NB4 (cell line): ENCODE data around the gene RBMS1.
A peak's percentile ranks its signal among the peaks of the same experiment; 100 is the strongest.

Source experiments
- DNase-seq: peaks from one replicate; pipeline ENCODE4 v3.0.0; 2010; ENCODE audit warnings: low read depth
- H3K4me3 ChIP-seq: one replicate; pipeline ENCODE4 v1.5.1; 2011; ENCODE audit warnings: mild to moderate bottlenecking, low read depth, low read length, moderate library complexity
- MYC ChIP-seq: IDR thresholded peaks from 2 replicates; pipeline ENCODE4 v1.6.1; 2011; ENCODE audit warnings: low read depth, low read length
- POLR2A ChIP-seq: IDR thresholded peaks from 2 replicates; pipeline ENCODE4 v1.6.1; 2011; ENCODE audit warnings: mild to moderate bottlenecking; ENCODE audit not compliant: insufficient read length; ENCODE audit errors: extremely low read depth
- TF ChIP-seq, protein P1 (sequence below): IDR thresholded peaks from 2 replicates; pipeline ENCODE4 v1.6.1; 2011; ENCODE audit warnings: low read depth, low read length
- TF ChIP-seq, protein P2 (sequence below): IDR thresholded peaks from one replicate; pipeline ENCODE4 v1.5.1; 2012; ENCODE audit warnings: low read depth, low read length

Gene RBMS1

DNA sequence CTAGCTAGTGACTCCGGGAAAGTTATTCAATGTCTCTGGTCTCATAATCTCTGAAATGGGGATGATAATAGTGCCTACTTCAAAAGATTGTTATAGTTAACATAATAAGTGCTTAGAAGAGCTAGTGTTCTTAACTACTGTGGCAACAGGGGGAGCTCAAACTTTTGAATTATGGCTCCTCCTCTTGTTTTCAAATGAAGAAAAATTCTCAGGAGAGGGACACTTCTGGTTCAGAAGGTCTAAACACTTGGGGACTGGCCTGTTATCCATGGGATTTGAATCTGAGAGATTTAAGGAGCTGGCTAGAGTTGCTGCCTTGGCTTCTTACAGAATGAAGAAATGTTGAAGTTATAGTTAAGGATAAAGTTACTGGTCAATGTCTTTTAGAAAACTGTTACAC lies 201.4 kb downstream of the RBMS1 start:
- H3K4me3 ChIP-seq, result no peak overlapping the region
- TF ChIP-seq, protein P1, sequence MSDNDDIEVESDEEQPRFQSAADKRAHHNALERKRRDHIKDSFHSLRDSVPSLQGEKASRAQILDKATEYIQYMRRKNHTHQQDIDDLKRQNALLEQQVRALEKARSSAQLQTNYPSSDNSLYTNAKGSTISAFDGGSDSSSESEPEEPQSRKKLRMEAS, result no peak
- peak; percentile 12 for DNase-seq

DNA sequence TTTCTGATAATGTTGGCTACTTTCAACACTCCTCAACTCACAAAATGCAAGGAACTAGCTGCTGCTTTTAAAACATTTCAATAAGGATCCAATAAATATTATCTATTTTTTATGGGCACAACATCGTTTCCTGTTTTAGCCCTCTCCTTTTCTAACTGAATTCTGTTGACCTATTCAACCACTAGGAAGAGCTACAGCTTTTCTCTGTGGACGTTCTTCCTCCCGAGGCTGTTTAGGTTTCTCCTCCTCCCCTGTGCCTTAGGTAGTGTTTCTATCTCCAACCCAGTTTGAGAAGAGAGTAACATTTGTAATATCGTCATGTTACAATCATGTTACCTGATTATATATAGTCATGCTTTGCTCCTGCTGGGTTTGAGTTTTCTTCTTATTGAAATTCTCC lies 202.2 kb downstream of the RBMS1 start:
- no peak for DNase-seq
- H3K4me3 ChIP-seq, result no peak overlapping the region
- TF ChIP-seq, protein P2, sequence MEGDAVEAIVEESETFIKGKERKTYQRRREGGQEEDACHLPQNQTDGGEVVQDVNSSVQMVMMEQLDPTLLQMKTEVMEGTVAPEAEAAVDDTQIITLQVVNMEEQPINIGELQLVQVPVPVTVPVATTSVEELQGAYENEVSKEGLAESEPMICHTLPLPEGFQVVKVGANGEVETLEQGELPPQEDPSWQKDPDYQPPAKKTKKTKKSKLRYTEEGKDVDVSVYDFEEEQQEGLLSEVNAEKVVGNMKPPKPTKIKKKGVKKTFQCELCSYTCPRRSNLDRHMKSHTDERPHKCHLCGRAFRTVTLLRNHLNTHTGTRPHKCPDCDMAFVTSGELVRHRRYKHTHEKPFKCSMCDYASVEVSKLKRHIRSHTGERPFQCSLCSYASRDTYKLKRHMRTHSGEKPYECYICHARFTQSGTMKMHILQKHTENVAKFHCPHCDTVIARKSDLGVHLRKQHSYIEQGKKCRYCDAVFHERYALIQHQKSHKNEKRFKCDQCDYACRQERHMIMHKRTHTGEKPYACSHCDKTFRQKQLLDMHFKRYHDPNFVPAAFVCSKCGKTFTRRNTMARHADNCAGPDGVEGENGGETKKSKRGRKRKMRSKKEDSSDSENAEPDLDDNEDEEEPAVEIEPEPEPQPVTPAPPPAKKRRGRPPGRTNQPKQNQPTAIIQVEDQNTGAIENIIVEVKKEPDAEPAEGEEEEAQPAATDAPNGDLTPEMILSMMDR, result no peak
- TF ChIP-seq POLR2A, result no peak
- TF ChIP-seq, protein P1, result no peak
- no peak for TF ChIP-seq MYC

DNA sequence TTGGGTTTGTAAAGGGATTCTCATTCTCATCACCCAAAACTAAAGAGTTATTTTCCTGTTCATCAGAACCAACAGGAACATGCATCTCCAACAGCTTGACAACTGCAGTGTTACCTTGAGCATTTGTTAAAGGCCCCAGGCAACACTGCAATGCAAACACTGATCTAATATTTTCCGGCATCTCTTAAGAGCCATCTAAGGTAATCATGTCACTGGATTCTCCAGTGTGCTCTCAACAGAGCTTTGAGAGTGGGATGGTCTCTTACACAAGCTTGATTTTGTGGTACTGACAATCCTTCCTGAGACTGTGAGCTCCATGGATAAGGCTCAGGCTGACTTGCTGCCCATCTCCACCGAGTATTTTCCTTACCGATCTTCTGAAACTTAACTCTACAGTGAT lies 203.0 kb downstream of the RBMS1 start:
- DNase-seq, result no peak
- TF ChIP-seq, protein P1, result no peak
- TF ChIP-seq POLR2A (no peak), MYC (no peak)
- TF ChIP-seq, protein P2, result no peak
- H3K4me3 ChIP-seq, result no peak overlapping the region

DNA sequence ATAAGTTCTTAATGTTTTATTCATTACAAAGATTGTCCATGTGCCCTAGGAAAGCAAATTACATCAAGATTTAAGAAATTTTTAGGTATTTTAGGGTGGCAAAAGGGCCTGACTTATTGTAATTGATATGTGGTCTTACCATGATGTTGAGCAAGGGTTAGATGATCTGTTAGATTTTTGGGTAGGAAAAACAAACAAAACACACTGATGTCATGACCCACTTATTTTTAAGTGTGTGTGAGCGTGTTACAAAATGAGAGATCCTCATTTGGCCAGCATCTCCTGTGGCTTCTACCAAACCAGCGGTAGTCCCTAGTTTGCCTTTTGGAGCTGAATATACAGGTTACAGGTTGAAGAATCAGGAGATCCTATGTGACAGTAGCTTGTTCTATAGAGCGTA lies 203.8 kb downstream of the RBMS1 start:
- DNase-seq, result no peak
- H3K4me3 ChIP-seq, result no peak overlapping the region
- TF ChIP-seq MYC (no peak), POLR2A (no peak)
- TF ChIP-seq, protein P1, result no peak
- TF ChIP-seq, protein P2, result no peak

DNA sequence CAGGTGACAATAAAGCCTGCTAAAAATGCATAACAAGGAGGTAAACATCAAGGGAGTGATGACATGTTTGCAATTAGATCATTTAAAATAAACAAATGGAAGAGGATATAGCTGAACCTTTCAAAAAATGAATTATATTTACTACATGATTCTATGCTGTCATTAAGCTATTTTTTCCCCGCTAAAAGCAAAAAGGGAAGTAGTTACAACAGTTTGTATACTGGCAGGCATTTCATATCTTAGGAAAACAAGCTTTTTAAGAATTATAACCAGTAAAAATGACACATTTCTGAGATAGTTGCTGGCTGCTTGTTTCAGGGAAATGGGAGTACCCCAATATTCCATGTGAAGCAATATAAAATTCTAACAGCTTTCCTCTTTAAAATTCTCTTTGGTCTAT lies 204.5 kb downstream of the RBMS1 start:
- H3K4me3 ChIP-seq, result no peak overlapping the region
- DNase-seq, result no peak
- no peak for TF ChIP-seq MYC
- TF ChIP-seq, protein P1, result no peak

DNA sequence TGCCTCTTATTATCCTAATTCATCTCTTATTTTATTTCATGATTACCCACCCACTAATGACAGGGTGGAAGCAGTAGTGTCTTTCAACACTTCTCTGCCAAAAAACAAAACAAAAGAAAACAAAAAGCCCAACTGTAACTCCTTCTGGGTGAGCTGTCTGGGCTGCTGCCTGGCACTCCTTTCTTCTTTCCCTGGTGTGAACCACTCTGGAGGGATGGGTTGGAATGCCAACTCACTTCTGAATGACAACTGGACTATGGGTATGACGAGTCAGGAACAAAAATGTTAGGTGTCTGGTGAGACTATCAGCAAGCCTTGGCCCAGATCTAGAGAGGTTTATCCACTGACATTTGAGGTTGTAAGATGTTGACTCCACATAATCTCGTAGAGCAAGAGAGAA lies 205.3 kb downstream of the RBMS1 start:
- TF ChIP-seq POLR2A (no peak), MYC (no peak)
- TF ChIP-seq, protein P1, result no peak
- TF ChIP-seq, protein P2, result no peak
- no peak overlapping the region for H3K4me3 ChIP-seq
- DNase-seq, result no peak

DNA sequence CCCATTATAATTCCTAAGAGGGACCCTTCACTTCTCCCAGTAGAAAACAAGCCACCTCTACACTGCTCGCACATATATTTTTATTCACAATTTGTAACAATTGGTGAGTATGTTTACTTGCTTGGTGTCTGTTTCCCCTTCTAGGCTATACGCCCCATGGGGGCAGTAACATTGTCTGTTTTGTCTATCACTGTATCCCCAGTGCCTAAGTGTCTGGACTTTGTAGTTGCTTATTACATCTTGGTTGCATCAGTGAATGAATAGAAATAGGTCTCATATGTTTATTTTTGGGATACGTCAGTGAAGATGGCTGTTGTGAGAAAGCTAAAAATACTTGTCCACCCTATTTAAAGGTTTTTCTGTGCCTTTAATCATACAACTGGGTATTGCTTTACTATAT lies 206.1 kb downstream of the RBMS1 start:
- no peak overlapping the region for H3K4me3 ChIP-seq
- no peak for DNase-seq
- TF ChIP-seq, protein P2, result no peak
- TF ChIP-seq, protein P1, result no peak
- TF ChIP-seq MYC, result no peak
- TF ChIP-seq POLR2A, result no peak
